HG03095 (cell line): ENCODE results near the gene BLM.
"Not testable (repeated sequence)": the region's sequence is repeated elsewhere in the genome, so short reads cannot be mapped to it uniquely, and the experiment has no call there.

Experiments
- ATAC-seq: cut with Tn5 transposase; IDR thresholded peaks from one replicate; pipeline ENCODE4 v1.9.1; 2021; ENCODE audit warnings: moderate library complexity; ENCODE audit not compliant: unreplicated experiment

Gene BLM

DNA sequence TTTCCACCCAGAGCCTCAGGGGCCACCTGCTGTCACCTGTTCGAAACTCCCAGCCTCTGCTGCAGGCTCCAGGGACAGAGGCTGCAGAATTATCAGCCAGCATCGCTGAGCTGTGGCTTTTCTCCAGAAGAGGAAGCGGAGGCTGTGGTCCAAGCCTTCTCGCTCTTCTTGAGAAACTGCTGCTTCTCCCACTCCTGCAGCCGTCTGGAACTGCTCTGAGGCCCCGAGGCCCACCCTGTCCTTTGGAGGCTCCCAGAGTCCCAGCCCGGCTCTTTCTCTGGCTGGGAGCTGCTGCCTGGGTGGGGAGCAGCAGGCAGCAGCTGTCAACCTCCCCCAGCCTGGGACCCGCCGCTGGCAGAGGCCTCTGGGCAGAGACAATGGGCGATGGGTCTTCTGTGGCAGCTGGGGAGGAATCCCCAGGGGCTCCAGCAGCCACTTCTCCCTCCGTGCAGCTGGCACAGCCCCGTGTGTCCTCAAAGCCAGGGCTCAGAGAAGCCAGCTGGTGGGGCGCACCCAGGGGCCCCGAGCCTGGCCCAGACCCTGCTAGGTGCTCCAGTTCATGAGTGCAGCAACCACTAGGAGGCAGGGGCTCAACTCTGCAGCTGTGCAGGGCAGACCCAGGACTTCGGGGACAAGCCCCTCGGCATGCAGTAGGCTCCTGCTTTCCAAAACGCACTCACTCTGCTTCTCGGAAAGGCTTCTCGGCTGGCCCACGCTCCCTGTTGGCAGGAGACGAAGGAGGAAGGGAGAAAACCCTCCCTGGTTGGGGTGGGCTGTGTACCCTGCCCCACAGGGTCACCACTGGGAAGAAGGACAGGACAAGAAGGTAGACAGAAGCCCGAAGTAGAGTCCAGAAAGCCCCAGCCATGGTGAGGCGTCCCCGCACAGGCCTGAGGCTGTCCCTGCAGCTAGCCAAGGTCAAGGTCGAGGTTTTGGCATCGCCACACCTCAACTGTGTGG, 101.4 kb downstream of the BLM start:
- ATAC-seq, result no peak

DNA sequence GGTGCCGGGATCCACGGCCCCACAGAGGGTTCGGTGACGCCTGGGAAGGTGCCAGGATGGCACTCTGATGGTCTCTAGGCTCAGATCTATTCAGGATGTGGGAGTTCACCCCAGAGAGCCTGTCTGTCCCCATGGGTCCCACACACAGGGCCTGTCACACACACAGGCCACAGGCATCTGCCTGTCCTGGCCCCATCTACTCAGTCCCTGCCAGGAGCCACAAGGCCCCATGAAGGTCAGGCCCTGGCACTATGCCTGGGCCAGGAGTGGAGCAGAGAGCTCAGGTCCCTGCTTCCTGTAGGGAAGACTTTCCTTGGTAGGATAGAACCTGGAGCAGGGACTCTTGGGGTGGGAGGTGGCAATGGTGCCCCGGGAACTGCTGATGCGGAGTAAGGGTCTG, 102.2 kb downstream of the BLM start:
- ATAC-seq, result no peak

DNA sequence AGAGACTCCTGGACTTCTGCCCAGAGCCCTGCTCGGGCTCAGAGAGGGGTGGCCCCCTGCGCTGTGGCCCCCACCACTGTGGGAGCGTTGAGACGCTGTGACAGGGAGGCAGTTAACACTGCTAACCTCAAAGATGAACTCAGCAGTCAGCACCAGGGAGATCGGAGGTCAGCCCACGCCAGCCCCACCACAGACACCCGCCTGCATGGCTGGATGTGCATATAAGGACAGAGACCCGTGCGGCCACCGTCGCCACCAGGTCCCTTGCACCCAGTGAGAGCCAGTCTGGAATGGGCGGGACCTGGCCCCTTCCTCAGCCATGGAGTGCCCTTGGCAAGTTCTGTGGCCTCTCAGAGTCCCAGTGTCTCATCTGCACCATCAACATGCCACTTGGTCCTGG, 102.7 kb downstream of the BLM start:
- ATAC-seq, result no peak

DNA sequence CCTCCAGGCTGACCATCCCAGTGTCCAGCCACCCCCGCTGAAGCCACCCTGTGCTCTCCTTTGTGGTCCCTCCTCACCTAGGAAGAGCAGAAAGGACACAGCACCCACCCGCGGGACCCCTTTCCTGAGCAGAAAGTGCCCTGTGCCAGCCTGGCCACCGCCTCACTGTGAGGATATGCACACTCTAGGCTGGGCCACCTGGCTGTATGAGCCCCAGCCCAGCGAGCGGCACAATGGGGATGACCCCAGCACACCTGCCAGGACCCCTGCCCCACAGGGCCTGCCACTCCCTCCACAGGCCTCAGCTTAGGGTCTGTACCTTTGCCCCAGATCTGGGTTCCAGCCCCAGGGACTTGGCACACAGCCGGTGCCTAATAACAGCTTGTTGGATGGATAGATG, 103.3 kb downstream of the BLM start:
- ATAC-seq, result no peak

DNA sequence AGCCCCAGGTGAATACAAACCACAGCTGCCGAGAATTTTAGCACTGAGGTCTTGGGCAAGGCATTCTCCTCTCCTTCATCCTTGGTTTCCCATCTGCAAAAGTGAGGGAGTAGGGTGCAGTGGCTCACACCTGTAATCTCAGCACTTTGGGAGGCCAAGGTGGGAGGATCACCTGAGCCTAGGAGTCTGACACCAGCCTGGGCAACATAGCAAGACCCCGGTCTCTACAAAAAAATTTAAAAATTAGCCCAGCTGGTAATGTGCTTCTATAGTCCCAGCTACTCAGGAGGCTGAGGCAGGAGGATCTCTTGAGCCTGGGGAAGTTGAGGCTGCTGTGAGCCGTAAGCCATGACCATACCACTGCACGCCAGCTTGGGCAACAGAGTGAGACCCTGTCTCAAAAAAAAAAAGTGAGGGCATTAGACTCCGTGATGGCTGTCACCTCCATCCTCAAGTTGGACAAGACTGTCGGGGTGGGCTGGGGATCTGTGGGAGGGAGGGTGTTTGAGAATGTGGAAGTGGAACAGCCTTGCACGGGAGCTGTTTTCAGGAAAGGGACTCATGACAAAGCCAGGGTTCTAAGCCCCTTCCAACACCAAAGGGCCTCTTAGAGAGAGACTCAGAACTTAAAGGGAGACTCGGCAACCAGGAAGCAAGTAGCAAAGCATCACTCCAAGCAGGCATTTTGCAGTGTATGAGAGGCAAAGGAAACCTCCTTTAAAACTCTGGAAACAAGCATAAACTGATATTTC, 105.2 kb downstream of the BLM start:
- ATAC-seq, result no peak

DNA sequence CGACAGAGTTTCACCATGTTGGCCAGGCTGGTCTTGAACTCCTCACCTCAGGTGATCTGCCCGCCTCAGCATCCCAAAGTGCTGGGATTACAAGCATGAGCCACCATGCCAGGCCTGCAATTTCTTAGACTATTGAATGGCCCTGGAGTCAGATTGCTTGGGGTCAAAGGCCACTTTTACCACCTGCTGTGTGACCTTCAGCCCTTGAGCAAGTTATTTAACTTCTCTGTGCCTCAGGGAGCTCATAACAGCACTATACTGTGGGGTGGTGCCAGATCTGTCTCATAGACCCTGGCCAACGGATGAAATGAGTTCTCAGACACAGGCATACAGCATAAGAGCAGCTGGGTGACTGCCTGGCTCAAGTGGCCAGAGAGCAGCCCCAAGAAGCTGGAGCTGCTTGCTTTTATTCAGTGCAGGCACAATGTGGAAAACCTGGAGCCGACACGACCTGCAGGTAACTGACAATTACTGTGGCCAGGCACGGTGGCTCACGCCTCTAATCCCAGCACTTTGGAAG, 106.4 kb downstream of the BLM start:
- no peak for ATAC-seq

DNA sequence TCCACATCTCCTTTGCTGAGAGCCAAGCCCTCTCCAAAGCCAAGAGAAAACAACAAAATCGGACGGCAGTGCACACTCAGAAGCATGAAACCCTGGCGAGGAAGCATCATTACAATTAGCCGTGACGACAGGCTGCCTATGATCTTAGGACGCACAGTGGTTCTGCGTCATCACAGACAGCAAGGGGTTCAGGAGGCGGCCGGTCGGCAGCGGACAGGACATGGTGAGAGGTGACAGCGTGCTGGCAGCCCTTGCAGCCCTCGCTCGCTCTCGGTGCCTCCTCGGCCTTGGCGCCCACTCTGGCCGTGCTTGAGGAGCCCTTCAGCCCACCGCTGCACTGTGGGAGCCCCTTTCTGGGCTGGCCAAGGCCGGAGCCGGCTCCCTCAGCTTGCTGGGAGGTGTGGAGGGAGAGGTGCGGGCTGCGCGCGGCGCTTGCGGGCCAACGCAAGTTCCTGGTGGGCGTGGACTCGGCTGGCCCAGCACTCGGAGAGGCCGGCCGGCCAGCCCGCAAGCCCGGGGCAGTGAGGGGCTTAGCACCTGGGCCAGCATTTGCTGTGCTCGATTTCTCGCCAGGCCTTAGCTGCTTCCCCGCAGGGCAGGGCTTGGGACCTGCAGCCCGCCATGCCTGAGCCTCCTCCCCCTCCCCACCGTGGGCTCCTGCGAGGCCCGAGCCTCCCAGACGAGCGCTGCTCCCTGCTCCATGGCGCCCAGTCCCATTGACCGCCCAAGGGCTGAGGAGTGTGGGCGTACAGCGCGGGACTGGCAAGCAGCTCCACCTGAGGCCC, 108.2 kb downstream of the BLM start:
- not testable (repeated sequence) for ATAC-seq

DNA sequence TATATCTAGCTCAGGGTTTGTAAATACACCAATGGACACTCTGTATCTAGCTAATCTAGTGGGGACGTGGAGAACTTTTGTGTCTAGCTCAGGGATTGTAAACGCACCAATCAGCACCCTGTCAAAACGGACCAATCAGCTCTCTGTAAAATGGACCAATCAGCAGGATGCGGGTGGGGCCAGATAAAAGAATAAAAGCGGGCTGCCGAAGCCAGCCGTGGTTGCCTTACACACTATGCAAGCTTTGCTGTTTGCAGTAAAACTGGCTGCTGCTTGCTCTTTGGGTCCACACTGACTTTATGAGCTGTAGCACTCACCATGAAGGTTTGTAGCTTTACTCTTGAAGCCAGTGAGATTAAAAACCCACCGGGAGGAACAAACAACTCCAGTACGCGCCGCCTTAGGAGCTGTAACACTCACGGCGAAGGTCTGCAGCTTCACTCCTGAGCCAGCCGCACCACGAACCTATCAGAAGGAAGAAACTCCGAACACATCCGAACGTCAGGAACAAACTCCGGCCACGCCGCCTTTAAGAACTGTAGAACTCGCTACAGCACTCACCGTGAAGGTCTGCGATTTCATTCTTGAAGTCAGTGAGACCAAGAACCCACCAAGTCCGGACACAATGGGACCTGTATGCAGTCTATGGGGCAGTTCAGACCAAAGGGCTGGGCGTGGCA, 109.2 kb downstream of the BLM start:
- not testable (repeated sequence) for ATAC-seq

DNA sequence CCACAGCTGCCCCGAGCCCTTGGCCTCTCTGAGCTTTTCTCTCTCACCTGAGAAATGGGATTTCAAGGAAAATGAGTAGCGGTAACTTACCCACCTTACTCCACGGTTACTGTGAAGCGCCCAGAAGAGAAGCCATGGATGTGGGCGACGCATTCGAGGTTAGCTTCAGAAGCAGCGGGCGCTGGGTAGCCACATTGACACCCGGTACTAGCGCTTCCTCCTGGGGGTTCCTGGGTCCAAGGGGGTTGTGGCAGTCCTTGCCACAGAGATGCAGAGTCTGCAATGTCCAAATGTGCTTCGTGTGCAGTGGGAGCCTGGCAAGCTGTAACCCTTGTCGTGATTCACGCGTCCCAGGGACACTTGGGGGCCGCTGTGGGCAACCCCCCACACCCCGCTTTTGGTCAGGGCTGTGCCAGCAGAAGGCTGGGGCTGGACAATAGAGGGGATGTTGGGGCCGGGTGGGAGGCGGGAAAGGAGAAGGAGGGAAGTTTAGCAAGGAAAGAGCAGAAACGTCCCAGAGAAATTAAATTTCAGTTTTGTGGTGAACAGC, 109.8 kb downstream of the BLM start:
- ATAC-seq, result no peak

DNA sequence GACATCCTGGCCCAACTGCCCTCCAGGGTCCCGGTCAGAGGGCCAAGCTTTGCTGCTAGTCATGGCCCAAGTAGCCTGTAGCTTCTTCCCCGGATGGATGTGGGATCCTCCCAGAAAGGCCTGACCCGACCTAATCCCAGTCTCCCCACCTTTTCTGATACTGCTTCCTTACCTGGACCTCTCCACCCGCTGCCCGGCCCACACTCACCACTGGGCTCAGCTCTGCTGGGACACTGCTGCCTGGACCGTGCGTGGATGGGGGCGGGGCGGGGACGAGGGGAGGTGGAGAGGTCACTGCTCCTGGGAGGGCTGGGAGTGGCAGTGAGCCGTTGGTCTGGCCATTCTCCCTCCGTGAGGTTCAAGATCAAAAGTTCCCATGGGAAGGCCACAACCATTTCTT, 111.0 kb downstream of the BLM start:
- no peak for ATAC-seq

DNA sequence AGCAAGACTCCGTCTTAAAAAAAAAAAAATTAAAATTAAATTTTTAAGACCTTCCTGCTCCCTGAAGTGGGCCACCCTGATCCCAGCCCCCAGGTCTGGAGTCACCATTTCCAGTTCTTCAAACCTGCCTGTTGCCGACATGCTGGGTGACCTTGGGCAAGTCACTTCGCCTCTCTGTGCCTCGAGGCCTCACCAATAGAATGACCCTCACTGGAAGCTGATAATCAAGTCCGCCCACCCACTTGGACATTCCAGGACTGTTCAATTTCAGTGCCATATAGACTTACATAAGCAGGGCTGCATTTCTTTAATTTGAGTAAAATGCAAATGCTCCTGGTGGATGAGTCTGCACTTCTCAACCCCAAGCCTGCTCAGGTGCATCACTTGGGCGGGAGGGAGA, 112.0 kb downstream of the BLM start:
- ATAC-seq, result no peak

DNA sequence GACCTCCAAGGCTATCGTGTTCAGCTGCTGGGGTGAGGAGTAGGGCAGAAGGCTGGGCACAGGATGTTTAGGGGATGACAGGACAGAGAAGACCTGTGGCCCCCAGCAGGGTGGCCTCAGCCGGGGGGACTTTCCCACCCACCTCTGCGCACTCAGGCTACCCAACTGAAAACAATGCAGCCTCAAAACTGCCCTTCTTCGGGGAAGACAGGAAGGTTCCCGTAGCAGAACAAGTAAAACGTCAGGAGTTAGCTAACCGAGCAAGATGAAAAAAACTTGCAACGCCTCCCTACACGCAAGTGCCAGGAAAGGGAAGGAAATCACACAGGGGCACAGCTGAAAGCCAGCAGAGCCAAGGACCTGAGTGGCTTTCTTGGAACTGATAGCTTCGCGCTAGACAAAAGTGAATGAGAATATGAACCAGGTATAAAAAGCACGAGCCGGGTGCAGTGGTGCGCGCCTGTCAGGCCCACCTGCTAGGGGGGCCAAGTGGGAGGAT, 112.8 kb downstream of the BLM start:
- no peak for ATAC-seq

DNA sequence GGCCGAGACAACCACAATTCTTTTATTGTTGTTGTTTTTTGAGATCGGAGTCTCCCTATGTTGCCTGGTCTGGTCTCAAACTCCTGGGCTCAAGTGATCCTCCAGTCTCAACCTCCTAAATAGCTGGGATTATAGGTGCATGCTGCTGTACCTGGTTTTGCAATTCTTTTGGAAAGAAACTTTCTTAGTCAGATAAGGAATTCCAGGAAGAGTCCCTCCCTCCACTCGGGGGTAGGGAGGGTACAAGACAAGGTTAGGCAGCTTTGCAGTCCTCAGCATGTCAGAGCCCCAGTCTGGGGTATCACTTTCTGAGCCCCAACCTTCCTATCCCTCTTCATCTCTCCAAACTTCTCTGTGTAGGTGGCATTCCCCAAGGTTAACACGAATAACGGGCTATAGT, 117.5 kb downstream of the BLM start:
- ATAC-seq, result no peak

DNA sequence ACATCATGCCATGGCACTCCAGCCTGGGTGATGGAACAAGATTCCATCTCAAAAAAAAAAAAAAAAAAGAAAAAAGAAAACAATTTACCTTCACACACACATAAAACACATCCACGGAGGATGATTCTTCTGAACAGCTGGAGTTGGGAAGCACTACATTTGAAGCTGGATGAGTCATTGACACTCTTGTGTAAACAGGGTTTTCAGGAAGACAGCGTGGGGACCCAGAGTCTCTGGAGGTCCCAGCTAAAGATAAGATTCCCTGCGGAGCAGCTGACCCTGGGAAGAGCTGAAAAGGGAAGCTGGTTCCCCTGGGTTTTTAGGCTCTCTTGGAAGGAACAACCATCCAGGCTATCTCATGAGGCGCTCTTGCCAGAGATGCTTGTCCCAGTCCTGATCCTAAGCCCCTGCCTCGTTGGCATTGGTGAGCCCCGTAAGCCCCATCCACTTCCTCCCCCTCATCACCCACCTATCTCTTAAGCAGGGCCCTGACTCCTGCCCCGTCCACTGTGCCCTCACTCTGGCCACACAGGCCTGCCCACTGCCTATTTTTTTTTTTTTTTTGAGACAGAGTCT, 119.2 kb downstream of the BLM start:
- ATAC-seq, result no peak

DNA sequence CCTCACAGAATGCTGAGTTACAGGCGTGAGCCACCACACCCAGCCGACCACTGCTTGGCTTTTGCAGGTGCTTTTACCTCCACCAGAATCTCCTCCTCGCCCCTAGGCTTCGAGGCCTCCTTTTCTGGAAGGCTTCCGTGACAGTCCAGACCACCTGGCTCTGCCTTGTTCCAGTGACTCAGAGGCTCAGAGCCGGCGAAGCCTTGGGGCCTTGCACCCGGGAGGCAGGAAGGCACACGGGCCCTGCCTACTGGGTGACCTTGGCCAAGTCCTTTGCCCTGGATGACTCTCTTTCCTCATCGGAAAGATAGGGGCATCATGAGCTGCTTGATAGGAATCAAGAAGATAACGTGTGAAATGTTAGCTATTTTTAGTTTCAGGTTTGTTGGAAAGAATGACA, 119.9 kb downstream of the BLM start:
- no peak for ATAC-seq

DNA sequence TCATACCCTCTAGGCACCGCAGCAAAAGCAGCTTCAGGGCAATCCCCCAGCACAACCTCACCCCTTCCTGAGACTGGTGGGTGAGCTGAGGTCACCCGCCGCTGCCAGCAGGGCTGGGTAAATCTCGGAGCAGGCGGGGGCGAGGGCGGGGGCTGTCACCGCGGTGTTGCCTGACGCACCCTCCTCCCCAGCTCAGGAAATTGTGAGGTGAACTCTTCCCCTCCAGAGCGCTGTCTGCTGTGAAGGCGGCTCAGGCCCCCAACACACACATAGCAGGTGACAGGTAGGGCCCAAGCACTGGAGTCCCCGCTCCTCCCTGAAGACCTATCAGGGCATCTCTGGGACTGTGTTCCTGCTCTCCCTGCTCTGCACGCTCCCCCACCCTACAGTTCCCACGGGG, 121.0 kb downstream of the BLM start:
- no peak for ATAC-seq

DNA sequence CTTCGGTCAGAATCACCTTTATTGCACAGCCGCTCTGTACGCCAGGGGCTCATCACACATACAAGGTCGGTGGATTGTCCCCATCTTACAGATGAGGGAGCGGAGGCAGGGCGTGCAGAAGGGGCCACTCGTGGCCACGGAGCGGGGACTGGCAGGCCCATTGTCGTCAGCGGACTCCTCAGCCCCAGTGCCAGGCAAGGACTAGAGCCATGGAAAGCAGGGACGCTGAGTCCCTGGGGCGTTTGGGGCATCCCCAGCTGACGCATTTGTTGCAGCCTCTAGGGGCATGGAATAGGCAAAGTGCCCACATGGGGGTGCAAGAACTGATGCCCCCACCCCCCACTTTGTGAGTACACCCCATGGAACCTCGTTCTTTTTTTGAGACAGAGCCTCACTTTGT, 121.4 kb downstream of the BLM start:
- no peak for ATAC-seq

DNA sequence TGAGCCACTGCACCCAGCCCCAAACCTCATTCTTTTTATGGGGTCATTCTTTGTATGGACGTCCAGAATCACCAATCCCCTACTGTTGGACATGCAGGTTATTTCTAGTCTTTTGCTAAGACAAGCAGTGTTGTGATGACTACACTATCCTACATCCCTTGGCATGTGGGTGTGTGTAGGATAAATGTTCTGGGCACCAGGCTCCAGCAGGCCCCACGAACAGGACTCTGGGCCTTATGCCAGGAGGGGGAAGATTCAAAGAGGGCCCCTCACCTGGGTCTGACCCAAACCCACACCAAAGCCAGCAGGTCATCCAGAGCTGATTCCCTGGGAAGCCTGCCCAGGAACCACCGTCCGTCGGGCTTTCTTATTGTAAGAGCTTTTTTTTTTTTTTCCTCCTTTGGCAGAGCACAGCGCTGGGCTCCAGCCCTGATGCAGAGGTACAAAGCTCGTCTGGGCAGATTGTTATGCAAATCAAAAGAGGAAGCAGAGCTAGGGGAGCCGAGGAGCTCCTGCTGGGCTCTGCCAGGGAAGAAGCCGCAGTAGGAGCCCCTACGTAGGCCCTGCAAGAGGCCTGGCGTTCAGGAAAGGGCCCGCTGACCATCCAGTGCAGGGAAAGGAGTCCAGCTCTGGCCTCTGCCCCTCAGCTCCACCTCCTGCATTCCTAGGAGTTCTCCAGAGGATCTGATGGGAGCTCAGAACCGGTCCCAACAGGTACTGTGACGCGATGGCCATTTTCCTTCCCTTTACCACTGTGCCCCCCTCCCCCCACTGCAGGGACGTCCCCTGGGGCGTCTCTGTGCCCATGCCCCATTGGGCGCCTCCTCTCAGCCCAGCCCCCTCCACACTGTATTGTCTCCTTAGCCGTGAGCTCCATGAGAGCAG, 122.3 kb downstream of the BLM start:
- peak; percentile 87 for ATAC-seq
